ENCODE measurements around the gene RPUSD4. TPM values are rescaled to one million over a fixed set of nuclear protein-coding genes. Genes with fewer than 3 reads are reported as not detected.

Gene RPUSD4
- total RNA-seq, 4 donors from 2014 or later, result 11.7 to 35.3 (median 23.6) TPM

DNA sequence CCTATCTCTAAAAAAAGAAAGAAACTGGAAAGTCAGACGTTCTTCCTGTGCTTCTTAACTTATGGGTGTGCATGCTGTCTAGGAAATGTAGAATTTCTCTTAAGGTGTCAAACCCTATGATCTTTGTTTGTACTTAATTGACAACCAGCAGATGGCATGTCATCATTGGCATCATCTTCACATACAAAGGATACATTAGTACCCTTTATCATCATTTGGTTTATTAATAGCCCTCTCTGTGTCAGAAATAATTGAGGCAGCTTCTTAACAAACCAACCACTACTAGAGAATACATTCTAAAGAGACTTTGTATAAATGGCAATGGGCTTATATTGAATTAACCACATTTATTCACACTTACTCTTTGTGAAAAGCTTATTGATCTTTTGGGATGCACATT lies 43.4 kb upstream of the RPUSD4 start:
- Histone ChIP-seq H3K9me3 (no peaks in the 10 kb centered on the region), H3K36me3 (peaks cover 0 to 56% (median 0%) of the 10 kb centered on the region in 3 donors), H3K27me3 (no peaks in the 10 kb centered on the region), H3K4me1 (no peaks in the 10 kb centered on the region), H3K4me3 (no peak overlapping the region), H3K27ac (no peak overlapping the region)
- no peak for DNase-seq
- TF ChIP-seq, protein P1, sequence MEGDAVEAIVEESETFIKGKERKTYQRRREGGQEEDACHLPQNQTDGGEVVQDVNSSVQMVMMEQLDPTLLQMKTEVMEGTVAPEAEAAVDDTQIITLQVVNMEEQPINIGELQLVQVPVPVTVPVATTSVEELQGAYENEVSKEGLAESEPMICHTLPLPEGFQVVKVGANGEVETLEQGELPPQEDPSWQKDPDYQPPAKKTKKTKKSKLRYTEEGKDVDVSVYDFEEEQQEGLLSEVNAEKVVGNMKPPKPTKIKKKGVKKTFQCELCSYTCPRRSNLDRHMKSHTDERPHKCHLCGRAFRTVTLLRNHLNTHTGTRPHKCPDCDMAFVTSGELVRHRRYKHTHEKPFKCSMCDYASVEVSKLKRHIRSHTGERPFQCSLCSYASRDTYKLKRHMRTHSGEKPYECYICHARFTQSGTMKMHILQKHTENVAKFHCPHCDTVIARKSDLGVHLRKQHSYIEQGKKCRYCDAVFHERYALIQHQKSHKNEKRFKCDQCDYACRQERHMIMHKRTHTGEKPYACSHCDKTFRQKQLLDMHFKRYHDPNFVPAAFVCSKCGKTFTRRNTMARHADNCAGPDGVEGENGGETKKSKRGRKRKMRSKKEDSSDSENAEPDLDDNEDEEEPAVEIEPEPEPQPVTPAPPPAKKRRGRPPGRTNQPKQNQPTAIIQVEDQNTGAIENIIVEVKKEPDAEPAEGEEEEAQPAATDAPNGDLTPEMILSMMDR (IDR thresholded peaks at IDR 0.05), result no peak
- no peak for TF ChIP-seq POLR2A (IDR thresholded peaks at IDR 0.05)

- Histone ChIP-seq H3K27me3 (no peaks in the 10 kb centered on the region), H3K9me3 (no peaks in the 10 kb centered on the region), H3K4me1 (no peaks in the 10 kb centered on the region), H3K36me3 (peaks cover 0 to 56% (median 0%) of the 10 kb centered on the region in 3 donors), H3K4me3 (no peak overlapping the region), H3K27ac (no peak overlapping the region)
- DNase-seq, result no peak
- TF ChIP-seq POLR2A (IDR thresholded peaks at IDR 0.05), result no peak
- TF ChIP-seq, protein P1 (IDR thresholded peaks at IDR 0.05), result no peak
These were observed 41.8 kb upstream of the RPUSD4 start for GRCh38 chr11:126253265-126253664.

- Histone ChIP-seq H3K27me3 (no peaks in the 10 kb centered on the region), H3K9me3 (no peaks in the 10 kb centered on the region), H3K36me3 (peaks cover 0 to 33% (median 0%) of the 10 kb centered on the region in 3 donors), H3K27ac (no peak overlapping the region), H3K4me3 (no peak overlapping the region), H3K4me1 (no peaks in the 10 kb centered on the region)
- no peak for TF ChIP-seq POLR2A (IDR thresholded peaks at IDR 0.05)
- TF ChIP-seq, protein P1 (IDR thresholded peaks at IDR 0.05), result no peak
- no peak for DNase-seq
These were observed 35.2 kb upstream of the RPUSD4 start for GRCh38 chr11:126246636-126247035.

DNA sequence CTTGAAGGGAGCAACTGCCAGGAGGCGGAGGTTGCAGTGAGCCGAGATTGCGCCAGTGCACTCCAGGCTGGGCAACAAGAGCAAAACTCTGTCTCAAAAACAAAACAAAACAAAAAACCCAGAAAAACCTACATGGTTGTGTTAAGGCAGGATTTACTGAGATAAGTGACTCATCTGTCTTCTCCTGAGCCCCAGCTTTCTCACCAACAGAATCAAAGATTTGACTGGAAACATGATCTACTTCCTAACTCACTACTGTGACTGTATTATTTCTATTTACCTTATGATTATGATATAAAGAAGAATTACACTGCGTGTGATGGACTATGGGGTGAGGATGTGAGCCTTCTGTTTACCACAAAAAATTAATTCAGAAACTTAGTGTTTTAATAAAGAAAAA lies 21.9 kb upstream of the RPUSD4 start:
- TF ChIP-seq, protein P1 (IDR thresholded peaks at IDR 0.05), result no peak
- TF ChIP-seq POLR2A (IDR thresholded peaks at IDR 0.05), result no peak
- no peaks in the 10 kb centered on the region for H3K27me3 ChIP-seq
- no peaks in the 10 kb centered on the region for H3K9me3 ChIP-seq
- no peak overlapping the region for H3K4me3 ChIP-seq
- H3K36me3 ChIP-seq, result peaks cover 0 to 30% (median 0%) of the 10 kb centered on the region in 3 donors
- no peak overlapping the region for H3K27ac ChIP-seq
- H3K4me1 ChIP-seq, result peaks cover 0 to 13% (median 0%) of the 10 kb centered on the region in 4 donors
- DNase-seq, result no peak

DNA sequence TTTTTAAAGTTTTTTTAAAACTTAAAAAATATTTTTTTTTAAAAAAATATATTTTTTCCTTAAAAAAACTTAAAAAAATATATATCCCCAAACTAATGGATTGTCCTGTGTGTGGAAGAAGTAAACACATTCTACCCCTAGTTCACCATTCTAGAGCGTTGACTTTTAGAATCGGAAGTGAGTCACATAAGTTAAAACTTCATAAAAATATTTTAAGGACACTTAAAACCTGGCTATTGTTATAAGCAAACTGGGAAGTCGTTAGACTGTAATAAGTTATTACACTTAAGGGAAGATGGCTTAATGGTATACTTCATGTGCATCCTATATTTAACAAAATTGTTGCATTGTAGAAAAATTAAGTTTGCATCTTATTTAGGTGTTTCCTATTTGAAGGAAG lies 21.2 kb upstream of the RPUSD4 start:
- Histone ChIP-seq H3K9me3 (no peaks in the 10 kb centered on the region), H3K4me1 (peaks cover 0 to 13% (median 0%) of the 10 kb centered on the region in 4 donors), H3K4me3 (no peak overlapping the region), H3K36me3 (peaks cover 0 to 23% (median 0%) of the 10 kb centered on the region in 3 donors), H3K27ac (no peak overlapping the region), H3K27me3 (no peaks in the 10 kb centered on the region)
- TF ChIP-seq, protein P1 (IDR thresholded peaks at IDR 0.05), result no peak
- TF ChIP-seq POLR2A (IDR thresholded peaks at IDR 0.05), result no peak
- DNase-seq, result no peak
